HG03066 (cell line): ENCODE results near the gene RPS15A.

Source experiments
- ATAC-seq: cut with Tn5 transposase; IDR thresholded peaks from one replicate; pipeline ENCODE4 v1.9.1; 2021; ENCODE audit warnings: low read depth; ENCODE audit not compliant: unreplicated experiment

The RPS15A gene

GRCh38 chr16:18789850-18790706 lies at the start of gene RPS15A:
RPS15A (minus strand) TSS chr16:18790334; CDS start chr16:18789113, 1,221 bp downstream.
- peak; percentile 86 for ATAC-seq

- ATAC-seq: no peak
Observed at GRCh38 chr16:18839555-18839954, 49.4 kb upstream of the RPS15A start.

DNA sequence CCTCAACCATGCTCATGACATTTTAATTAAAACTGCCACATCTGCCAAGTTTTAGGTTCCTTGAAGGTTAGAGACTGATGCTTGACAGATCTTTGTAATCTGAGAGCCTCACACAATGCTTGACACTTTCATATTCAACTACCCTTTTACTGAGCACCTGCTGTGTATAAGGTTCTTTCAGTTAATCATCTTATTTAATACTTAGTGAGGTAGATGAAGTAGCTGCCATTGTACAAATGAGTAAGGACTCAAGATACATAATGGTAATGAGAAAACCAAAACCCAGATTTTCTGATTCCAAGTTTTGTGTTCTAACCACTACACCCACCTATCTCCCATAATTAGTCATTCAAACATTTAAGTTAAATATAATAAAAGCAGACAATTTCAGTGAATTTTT lies 46.6 kb upstream of the RPS15A start:
- no peak for ATAC-seq

DNA sequence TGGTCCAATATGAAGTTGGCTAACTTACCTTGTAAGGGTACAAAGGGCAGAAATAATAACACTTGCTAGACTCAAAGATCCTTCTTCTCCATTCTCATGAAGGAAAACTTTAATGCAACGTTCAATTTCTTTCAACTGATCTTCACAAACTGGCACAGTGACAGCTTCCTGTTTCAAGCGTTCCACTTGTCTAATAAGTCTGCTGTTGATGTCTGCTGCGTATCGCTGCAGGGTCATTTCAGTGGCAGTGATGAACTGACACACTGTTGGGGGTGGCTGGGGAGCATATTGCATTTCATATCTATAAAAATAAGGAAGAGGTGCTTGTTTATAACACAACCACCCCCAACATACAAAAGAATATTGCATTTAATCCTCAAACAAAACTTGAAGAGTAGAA lies 44.7 kb upstream of the RPS15A start:
- no peak for ATAC-seq

- ATAC-seq: no peak
Observed at GRCh38 chr16:18833707-18834505, 43.8 kb upstream of the RPS15A start.

- ATAC-seq: no peak
Observed at GRCh38 chr16:18832613-18833012, 42.5 kb upstream of the RPS15A start.

GRCh38 chr16:18832006-18832405 lies 41.9 kb upstream of the RPS15A start:
- no peak for ATAC-seq

- no peak for ATAC-seq
Observed at GRCh38 chr16:18829251-18829650, 39.1 kb upstream of the RPS15A start.

DNA sequence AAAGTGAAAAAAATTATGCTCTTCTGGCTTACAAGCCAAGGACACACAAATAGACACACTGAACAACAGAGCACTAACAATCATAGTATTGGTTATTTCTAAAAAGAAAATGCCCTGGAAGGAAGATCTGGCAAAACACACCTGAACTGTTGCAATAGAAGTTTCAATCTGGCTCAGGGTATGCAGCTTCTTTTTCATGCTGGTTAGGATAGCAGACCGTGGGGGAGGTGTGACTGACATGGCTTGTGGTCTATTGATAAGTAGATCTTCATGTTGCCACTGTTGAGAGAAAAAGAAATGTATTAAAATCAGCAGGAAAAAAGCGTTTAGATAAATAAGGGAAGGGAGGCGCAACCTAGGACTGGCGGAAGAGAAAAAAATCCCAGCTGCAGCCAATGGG lies 37.8 kb upstream of the RPS15A start:
- no peak for ATAC-seq

DNA sequence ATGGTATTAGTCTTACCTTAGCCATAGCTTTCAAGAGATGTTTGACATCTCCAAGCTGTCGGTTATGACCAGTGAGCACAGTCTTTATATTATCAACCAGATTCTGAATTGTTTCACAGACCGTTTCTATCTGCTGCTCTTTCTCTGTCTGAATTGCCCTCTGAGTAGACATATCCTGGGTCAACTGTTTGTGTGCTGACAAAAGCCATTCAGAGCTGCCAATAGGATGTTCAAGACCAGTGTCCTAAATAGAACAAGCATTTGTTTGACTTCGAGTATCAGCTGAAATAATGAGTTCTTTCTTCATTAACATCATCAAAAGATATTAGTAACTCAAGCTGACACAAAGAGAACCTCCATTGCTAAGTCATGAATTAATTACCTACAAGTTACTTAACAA lies 26.2 kb upstream of the RPS15A start:
- no peak for ATAC-seq

DNA sequence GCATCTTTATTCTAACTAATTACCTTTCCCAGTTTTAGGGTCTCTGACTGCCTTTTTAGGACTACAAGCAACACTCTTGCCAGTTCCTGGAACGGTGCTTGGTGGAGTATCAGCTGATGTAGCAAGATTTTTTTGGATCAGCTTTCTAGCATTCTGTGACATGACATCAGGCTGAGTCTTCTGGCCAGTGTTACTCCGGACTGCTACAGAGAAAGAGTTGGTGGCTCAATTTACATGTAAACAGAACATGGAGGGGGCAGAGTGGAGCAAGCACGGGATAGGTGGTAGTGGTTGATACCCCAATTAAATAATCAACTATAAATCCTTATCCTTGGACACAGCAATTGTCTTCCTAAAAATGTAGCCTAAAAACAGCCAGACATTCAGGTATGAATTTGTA lies 21.8 kb upstream of the RPS15A start:
- no peak for ATAC-seq

DNA sequence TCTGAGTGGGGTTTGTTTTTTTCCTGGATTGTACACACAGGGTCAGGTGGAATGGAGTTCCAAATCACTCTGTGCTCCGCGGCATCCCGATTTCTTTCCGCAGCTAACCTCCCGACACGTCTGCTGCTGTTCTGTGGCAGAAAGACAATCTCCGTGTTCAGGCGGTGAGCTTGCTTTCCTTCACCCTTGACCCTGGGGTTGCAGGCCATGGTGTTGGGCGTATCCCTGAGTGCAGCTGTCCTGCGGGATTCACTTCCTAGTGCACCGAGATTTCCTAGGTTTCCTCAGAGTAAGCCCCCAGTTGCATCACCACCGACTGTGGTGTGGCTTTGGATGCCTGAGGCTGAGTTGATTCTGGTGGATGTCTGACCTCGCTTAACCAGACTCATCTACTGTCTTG lies 19.0 kb upstream of the RPS15A start:
- no peak for ATAC-seq

GRCh38 chr16:18805257-18805773 lies 15.2 kb upstream of the RPS15A start:
- ATAC-seq: no peak

GRCh38 chr16:18804540-18804939 lies 14.4 kb upstream of the RPS15A start:
- ATAC-seq: no peak

DNA sequence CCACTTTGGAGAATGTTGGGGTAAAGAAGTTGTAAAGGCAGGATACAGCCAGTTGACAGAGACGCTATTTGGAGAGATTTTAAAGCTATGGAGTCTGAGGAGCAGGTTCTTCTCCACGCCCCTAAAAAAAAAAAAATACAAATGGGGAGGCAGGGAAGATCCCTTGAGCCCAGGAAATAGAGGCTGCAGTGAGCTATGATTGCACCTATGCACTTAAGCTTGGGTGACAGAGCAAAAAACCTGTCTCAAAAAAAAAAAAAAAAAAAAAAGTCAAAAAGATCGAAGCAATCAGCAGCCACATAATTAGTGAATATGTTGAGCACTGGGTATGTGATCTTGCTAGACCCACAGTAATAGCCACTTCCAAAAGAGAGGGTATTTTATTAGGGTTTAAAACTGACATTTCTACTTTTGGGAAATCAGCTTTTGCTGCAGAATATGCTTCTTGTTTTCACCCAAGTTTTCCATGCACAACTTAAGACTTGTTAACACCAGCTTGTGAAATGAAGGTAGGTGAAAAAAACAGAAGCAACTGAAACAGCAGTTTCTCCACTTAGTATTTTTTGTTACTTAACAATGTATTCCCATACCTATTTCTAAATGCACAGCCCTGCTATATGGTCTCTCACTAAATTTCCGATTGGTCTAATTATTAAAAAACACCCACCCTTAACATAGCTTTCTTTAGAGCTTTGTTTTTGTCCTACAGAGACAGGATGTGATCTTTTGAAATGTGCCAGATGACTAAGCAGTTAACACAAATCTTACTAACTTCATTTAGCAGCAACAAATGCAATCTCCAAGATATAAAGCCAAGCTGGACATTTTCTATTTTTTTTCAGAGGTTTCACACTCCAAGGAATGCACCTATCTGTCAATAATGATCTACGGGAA lies 13.7 kb upstream of the RPS15A start:
- no peak for ATAC-seq

DNA sequence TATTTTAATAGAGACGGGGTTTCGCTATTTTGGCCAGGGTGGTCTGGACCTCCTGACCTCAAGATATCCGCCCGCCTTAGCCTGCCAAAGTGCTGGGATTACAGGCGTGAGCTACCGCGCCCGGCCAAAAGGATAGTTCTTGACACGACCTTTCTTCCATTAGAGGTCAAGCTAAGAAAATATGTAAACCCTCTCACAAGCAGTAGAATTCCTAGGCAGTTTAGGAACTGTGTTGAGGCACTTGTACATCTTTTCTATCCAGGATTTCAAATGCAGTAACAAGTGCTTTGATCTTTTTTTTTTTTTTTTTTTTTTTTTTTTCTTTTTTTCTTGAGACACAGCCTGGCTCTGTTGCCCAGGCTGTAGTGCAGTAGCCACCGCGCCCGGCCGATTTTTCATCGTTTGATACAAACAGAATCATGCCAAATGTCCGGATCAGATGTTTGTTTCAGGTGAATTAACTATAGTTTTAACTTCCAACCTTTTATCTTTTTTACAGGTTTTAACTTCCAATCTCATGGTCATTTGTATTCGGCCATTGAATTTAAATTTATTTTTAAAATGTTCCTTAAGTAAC lies 12.7 kb upstream of the RPS15A start:
- ATAC-seq: no peak

- peak; percentile 87 for ATAC-seq
Observed at GRCh38 chr16:18801145-18801972, 11.2 kb upstream of the RPS15A start, which contains the start of gene ARL6IP1. ARL6IP1 (minus strand) TSS chr16:18801549; CDS start chr16:18801466, 83 bp downstream.

GRCh38 chr16:18800775-18801144 lies 10.6 kb upstream of the RPS15A start:
- ATAC-seq: no peak

DNA sequence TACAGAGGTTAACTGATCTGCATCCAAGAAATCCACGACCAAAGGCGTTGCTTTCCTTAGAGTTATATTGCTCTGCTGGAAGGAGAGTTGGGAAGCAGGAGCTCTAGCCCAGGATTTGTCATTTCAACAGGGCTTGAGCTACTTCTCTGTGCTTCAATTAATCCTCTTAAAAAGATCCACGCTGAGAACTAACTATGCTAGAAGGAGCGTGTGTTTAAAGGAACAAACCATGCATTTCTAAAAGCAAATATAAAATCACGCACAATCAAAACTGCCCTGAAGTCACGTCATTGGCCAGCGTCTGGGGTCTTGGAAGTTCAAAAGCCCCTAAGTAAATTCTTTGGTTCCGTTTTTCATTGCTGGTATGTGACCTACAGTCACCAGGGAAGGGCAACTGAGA lies 10.2 kb upstream of the RPS15A start:
- no peak for ATAC-seq
